Esophagus (tissue), 2 donors: ENCODE data around the gene GABBR2. TPM values are rescaled to one million over a fixed set of nuclear protein-coding genes. Genes with fewer than 3 reads are reported as not detected.
"Not testable (repeated sequence)": the region's sequence is repeated elsewhere in the genome, so short reads cannot be mapped to it uniquely, and the experiment has no call there.

Source experiments
- H3K27ac ChIP-seq, 2 donors: one replicate each; pipeline ENCODE4 v1.5.1; 2013; ENCODE audit warnings: low read depth in 2 of 2, mild to moderate bottlenecking in 2 of 2, inconsistent platforms in 1 of 2, low read length in 1 of 2, moderate library complexity in 1 of 2
- H3K27me3 ChIP-seq, 2 donors: one replicate each; pipeline ENCODE4 v1.6.1; 2013; ENCODE audit warnings: low read length in 2 of 2, control low read depth in 1 of 2, mild to moderate bottlenecking in 1 of 2; ENCODE audit not compliant: insufficient read depth in 2 of 2, control insufficient read depth in 1 of 2
- H3K36me3 ChIP-seq, 2 donors: one replicate each; pipeline ENCODE4 v1.6.1; 2013; ENCODE audit warnings: low read length in 1 of 2; ENCODE audit not compliant: control insufficient read depth in 2 of 2, insufficient read depth in 2 of 2
- H3K4me1 ChIP-seq, 2 donors: one replicate each; pipeline ENCODE4 v1.6.1; 2013; ENCODE audit warnings: low read length in 1 of 2; ENCODE audit not compliant: control insufficient read depth in 2 of 2, insufficient read depth in 2 of 2
- H3K4me3 ChIP-seq, 2 donors: one replicate each; pipeline ENCODE4 v1.5.1; 2013; ENCODE audit warnings: low read length in 2 of 2, mild to moderate bottlenecking in 2 of 2, low read depth in 1 of 2, moderate library complexity in 1 of 2
- H3K9me3 ChIP-seq, 2 donors: one replicate each; pipeline ENCODE4 v1.6.1; 2013; ENCODE audit warnings: mild to moderate bottlenecking in 2 of 2, low read depth in 1 of 2, low read length in 1 of 2, moderate library complexity in 1 of 2; ENCODE audit not compliant: control insufficient read depth in 2 of 2, insufficient read depth in 1 of 2
- WGBS, 2 donors: extraction: QIAGEN DNeasy Blood & Tissue Kit; methylation state at CpG; one replicate each; pipeline ENCODE4 v1.1.7; 2013; 5-methylcytosine and 5-hydroxymethylcytosine counted together
- polyA plus RNA-seq, 2 donors: library from polyadenylated mRNA; stranded (reverse); fragments of 200-250 nt; gene quantifications; one replicate each; pipeline ENCODE4 v1.2.3, GENCODE V29; 2013
- donor health status: healthy with polysubstance abuse.
- donor health status: Bipolar disorder and iron deficiency.

The GABBR2 gene
- polyA plus RNA-seq, 2 donors = under 0.01 TPM; not detected in 1

DNA sequence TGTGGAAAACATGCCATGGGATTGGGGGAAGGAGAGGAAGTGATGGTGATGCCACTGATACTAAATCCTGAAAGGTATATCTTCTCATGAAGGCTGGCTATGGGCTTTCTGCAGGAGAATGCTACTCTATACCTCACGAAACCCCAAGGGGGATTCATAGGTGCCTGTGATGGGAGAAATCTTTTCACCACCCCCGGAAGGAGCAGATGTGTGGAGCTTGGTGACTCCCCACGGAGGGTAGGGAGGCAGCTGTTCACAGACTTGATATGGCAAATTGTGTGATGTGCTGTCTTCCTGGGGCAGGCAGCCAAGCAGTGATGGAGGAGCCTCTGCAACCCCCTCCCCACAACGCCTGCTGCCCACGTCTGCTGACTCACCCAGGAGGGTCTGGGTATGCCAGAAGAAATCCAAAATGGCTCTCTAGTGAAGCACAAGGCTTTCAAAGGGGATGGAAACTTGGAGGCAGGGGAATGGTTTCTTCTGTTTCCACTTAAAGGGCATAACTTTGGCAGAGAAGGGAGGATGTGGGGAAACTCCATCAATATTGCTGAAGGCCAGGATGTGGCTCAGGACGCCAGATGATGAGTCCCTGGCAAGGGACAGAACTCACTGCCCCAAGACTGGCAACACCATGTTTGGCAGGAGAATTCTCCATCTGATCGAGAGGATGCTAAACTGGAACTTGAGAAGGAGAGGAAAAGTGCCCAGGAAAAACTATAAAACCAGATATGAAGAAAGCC, 188.3 kb downstream of the GABBR2 start:
- 64 to 65% methylated on average over 7 of the region's 7 CpGs for WGBS, 2 donors
- Histone ChIP-seq H3K36me3 (no peaks in the 10 kb centered on the region), H3K4me1 (no peaks in the 10 kb centered on the region), H3K27ac (no peak overlapping the region), H3K9me3 (no peaks in the 10 kb centered on the region), H3K4me3 (no peak overlapping the region), H3K27me3 (no peaks in the 10 kb centered on the region)

DNA sequence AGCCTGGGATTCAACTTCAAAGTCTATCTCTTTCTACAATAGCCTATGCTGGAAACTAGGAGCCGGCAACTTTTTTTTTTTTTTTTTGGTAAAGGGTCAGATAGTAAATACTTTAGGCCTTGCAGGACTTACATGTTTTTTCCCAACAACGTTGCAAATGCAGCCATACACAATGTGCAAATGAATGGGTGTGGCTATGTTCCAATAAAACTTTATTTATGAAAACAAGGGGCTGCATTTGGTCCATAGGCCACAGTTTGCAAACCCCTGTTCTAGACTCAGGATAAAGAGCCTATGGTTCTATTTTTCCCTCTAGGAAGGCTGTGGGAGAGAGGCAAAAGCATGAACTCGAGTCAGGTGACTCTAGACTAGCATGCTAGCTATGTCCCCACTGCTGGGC, 189.1 kb downstream of the GABBR2 start:
- Histone ChIP-seq H3K27ac (no peak overlapping the region), H3K27me3 (no peaks in the 10 kb centered on the region), H3K9me3 (no peaks in the 10 kb centered on the region), H3K4me3 (no peak overlapping the region), H3K4me1 (no peaks in the 10 kb centered on the region), H3K36me3 (no peaks in the 10 kb centered on the region)
- WGBS, 2 donors = 67 to 71% methylated on average over 3 of the region's 3 CpGs

DNA sequence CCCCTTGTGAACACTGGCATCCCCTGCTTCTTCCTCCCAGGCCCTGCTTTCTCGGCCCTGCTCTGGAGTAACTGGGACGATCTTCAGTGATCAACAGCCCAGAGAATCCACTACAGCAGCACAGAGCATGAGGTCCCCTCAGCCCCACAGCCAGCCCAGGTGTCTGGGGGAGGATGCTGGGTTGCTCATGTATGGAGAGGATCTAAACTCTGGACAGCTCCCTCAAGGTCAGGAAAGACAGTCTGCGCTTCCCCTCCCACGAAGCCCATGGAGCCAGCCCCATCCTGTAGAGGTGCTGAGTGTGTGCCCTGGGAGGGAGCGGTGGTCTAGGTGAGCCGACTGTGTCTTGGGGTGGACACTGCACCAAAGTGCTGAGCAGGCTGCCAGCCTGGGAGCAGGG, 190.2 kb downstream of the GABBR2 start:
- H3K36me3 ChIP-seq = no peaks in the 10 kb centered on the region
- H3K9me3 ChIP-seq = no peaks in the 10 kb centered on the region
- no peak overlapping the region for H3K4me3 ChIP-seq
- H3K27me3 ChIP-seq = no peaks in the 10 kb centered on the region
- no peak overlapping the region for H3K27ac ChIP-seq
- WGBS, 2 donors = 88% methylated on average over 6 of the region's 6 CpGs
- no peaks in the 10 kb centered on the region for H3K4me1 ChIP-seq

DNA sequence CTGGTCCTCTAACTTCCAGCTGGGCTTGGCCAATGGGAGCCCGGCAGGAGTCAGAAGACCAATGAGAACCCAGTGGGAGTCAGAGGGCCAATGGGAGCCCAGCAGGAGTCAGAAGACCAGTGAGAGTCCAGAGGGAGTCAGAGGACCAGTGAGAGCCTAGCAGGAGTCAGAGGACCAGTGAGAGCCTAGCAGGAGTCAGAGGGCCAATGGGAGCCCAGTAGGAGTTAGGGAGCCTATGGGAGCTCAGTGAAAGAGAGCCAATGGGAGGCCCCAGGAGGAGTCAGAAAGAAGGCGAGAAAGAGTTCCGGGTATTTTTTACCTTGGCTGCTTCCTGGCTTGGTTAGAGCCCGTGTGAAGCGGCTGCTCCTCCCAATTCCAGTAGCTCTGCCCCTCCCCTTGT, 191.0 kb downstream of the GABBR2 start:
- no peaks in the 10 kb centered on the region for H3K9me3 ChIP-seq
- 76 to 82% methylated on average over 5 of the region's 5 CpGs for WGBS, 2 donors
- H3K4me3 ChIP-seq = no peak overlapping the region
- no peaks in the 10 kb centered on the region for H3K27me3 ChIP-seq
- no peaks in the 10 kb centered on the region for H3K36me3 ChIP-seq
- no peak overlapping the region for H3K27ac ChIP-seq
- H3K4me1 ChIP-seq = no peaks in the 10 kb centered on the region

DNA sequence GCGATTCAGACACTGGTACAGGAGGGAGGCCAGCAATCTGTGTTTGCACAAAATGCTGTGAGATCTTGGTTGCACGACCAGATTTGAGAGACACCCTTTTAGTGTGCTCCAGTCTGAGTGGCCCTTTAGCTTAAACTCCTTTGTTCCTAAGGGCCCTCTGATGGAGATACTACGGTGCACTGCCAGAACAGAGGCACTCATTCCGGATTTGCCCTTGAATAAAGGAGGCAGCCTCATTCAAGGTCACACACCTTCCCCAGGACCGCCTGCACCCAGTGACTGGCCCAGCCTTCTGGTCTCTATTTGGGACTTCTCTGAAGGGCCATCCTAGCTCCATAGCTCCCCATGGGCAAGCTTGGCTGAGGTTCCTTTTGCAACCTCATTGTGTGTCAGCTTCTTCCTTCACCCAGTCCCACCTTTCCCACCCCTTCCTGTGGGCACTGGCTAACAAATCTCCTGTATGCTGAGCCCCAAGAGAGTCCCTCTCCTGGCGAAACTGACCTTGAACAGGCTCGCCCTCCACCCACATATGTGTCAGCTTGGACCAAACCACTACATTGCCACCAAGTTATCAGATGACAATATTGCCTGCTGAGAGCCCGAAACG, 191.7 kb downstream of the GABBR2 start:
- H3K27me3 ChIP-seq = no peaks in the 10 kb centered on the region
- 79 to 81% methylated on average over 9 of the region's 9 CpGs for whole genome bisulfite sequencing, 2 donors
- no peak overlapping the region for H3K4me3 ChIP-seq

DNA sequence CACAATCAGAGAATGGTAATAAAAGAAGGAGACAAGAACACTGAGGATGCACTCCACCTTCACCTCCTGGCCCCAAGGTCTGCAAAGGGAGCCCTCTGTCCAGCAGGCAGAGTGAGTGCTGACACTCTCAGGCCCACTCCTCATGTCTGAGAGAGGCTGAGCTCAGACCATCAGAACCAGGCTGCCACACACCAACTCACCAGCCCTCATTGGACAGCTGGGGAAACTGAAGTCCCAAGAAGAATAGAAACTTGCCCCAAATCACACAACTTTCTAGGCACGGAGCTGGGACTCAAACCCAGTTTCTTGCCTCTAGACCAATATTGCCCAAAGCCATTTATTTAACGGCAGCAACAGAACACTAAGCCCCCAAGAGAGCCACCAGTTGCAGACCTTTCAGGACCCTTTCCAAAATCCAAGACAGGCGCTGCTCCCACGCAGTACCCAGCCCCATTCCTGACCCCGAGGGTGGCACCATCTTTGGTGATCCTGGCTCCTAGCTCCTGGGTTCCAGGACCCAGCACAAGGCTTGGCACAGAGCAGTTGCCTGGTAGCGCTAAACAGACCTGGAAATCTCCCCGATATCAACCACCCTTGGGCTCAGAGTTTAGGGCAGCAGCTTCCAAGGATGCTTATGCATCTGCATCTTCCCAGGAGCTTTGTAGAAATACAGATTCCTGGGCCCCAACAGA, 192.4 kb downstream of the GABBR2 start:
- no peaks in the 10 kb centered on the region for H3K4me1 ChIP-seq
- no peak overlapping the region for H3K27ac ChIP-seq
- H3K4me3 ChIP-seq = no peak overlapping the region
- WGBS, 2 donors = 86 to 88% methylated on average over 7 of the region's 7 CpGs
- H3K27me3 ChIP-seq = no peaks in the 10 kb centered on the region
- H3K9me3 ChIP-seq = no peaks in the 10 kb centered on the region
- no peaks in the 10 kb centered on the region for H3K36me3 ChIP-seq

More for the DNA sequence above, 191.7 kb downstream of the GABBR2 start:
- Histone ChIP-seq H3K36me3 (no peaks in the 10 kb centered on the region), H3K9me3 (no peaks in the 10 kb centered on the region), H3K4me1 (no peaks in the 10 kb centered on the region), H3K27ac (no peak overlapping the region)

DNA sequence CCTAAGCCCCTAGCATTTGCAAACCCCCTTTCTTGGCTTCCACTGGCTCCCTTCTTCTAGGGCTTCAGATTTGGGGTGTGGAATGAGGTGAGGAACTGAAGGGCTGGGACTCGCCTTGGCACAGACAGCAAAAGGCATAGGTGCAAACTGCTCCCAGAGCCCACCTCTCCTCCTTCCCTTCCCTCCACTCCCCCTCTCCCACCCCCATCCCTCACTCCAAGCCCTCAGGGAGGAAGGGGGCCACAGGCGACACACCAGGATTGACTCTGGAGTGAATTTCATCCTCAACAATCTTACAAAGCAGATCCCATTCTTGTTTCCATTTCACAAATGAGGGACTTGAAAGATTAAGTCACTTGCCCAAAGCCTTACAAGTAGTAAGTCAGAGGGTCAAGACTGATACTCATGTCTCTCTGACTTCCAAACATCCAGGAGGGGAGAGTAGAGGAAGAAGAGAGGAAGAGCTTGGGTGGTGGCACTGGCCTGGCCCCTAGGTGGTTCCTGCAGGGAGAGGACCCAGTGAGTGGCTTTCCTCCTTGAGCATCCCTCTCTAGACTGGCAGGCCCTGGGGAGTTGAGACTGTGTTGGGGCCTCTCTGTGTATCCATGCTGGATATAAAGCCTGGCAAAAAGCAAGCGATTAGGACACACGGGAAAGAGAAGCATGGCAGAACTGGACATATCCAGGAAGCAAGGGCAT, 193.1 kb downstream of the GABBR2 start:
- no peaks in the 10 kb centered on the region for H3K27me3 ChIP-seq
- 85 to 88% methylated on average over 4 of the region's 4 CpGs for WGBS, 2 donors

DNA sequence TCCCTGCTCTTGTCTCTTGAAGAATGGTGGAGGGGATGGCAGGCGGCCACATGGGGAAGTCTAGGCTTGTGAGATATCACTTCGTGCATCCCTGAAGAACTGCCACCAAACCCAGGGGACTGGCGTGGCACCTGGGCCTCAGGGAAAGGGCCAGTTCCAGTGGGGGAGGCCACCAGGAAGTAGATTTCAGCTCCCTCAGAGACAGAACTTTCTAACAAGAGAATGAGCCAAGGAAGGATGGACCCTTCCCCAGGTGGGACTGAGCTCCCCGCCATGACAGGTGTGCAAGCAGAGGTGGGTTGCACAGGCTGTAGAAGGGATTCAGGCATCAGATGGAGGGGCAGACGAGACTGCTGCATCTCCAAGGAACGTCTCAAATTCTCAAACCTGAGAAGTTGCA, 193.9 kb downstream of the GABBR2 start:
- Histone ChIP-seq H3K27ac (no peak overlapping the region), H3K4me1 (no peaks in the 10 kb centered on the region), H3K27me3 (no peaks in the 10 kb centered on the region), H3K36me3 (no peaks in the 10 kb centered on the region), H3K9me3 (no peaks in the 10 kb centered on the region), H3K4me3 (no peak overlapping the region)
- 86% methylated on average over 6 of the region's 6 CpGs for WGBS, 2 donors

More for the DNA sequence above, 193.1 kb downstream of the GABBR2 start:
- H3K4me1 ChIP-seq = no peaks in the 10 kb centered on the region
- H3K27ac ChIP-seq = no peak overlapping the region
- H3K36me3 ChIP-seq = no peaks in the 10 kb centered on the region
- no peak overlapping the region for H3K4me3 ChIP-seq
- no peaks in the 10 kb centered on the region for H3K9me3 ChIP-seq

DNA sequence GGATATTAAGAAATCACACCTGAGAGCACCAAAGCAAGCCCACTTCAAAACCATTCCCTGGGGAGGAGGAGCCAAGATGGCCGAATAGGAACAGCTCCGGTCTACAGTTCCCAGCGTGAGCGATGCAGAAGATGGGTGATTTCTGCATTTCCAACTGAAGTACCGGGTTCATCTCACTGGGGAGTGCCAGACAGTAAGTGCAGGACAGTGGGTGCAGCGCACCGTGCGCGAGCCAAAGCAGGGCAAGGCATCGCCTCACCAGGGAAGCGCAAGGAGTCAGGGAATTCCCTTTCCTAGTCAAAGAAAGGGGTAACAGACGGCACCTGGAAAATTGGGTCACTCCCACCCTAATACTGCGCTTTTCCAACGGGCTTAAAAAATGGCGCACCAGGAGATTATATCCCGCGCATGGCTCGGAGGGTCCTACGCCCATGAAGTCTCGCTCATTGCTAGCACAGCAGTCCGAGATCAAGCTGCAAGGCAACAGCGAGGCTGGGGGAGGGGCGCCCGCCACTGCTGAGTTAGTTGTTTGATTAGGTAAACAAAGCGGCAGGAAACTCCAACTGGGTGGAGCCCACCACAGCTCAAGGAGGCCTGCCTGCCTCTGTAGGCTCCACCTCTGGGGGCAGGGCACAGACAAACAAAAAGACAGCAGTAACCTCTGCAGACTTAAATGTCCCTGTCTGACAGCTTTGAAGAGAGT, 200.4 kb downstream of the GABBR2 start:
- H3K4me3 ChIP-seq, H3K9me3 ChIP-seq, H3K36me3 ChIP-seq, H3K27ac ChIP-seq, H3K27me3 ChIP-seq, H3K4me1 ChIP-seq: not testable (repeated sequence)
- 86 to 87% methylated on average over 25 of the region's 25 CpGs for WGBS, 2 donors
